Stimulated activated naive CD4-positive, alpha-beta T cell (primary cell): Measurements from ENCODE around the gene GPR152.
A peak's percentile ranks its signal among the peaks of the same experiment; 100 is the strongest.

Experiments used
- DNase-seq, 6 experiments: peaks; one replicate each; lab custom pipeline; 2025; lab: John Stamatoyannopoulos, UW

The GPR152 gene

DNA sequence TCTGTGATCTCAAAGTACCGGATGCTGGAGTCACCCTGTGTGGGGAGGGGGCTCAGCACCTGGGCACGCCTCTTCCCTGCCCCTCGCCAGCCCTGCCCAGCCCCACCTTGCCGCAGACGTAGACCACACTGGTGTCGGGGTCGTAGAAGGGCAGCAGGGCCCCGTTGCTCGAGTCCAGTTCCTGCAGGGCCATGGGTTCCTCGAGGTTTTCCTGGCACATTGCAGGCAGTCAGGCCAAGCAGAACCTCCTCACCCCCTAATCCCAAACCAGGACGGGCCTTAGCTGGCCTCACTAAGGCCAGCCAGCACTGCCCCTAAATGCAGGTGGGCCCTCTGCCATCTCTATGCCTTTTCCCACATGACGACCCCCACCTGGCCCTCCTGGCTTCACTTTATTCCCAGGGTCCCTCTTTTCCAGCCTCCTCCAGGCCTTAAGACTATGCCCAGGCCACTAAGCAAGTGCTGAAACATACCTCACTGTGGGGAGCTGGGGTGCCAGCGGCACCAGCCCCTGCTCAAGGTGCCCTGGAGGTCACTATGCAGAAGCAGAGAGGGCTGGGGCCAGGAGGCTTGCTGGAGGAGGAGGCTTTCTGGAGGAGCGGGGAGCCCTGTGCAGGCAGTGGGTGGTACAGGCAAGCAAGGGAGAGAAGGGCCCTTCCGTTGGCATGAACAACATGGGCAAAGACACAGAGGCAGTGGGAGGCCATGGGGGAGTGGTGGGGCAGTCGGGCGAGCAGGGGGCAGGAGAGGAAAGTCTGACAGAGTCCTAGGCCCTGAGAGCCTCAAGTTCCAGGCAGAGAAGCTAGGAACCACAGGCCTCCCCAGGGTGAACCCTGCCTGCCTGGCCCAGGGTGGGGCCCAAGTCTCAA is 12.1 kb downstream of the GPR152 start:
- peak in 3 of 6 experiments; percentile 18 to 27 (median 24) for DNase-seq

GRCh38 chr11:67439321-67440228 is 13.0 kb downstream of the GPR152 start:
- peak in 5 of 6 experiments; percentile 20 to 53 (median 31) for DNase-seq

DNA sequence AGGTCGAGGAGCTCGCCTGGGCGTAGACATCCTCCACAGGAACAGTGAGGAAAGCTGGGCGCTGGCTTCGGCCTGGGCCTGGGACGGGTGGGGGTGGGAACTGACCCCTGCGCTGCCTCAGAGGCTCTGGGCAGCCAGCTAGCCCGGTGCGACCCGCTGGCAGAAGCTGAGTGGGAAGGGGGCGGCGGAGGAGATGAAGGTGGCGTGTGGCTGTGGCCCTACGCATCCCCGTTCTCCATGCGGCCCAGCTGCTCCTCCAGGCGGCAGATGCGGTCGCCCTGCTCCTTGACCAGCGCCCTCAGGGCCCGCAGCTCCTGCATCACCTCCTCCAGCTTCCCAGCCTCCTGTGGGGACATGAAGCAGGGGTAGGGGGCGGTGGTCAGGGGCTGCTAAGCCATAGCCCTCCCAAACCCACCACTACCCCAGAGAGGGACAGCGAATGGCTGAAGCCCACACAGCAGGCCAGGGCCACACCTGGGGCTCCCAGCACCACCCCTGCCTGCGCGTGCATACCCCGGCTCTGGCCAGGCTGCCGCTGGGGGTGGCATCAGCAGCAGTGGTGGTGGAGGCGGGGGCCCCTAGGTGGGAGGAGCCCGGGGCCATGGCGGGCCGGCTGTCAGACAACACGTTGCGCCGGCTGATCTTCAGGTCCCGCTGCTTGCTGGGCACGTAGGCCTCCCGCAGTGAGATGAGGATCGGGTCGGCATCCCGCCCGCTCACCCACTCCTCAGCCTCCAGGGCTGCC is 14.2 kb downstream of the GPR152 start:
- DNase-seq = peak; percentile 45 to 72 (median 64)

DNA sequence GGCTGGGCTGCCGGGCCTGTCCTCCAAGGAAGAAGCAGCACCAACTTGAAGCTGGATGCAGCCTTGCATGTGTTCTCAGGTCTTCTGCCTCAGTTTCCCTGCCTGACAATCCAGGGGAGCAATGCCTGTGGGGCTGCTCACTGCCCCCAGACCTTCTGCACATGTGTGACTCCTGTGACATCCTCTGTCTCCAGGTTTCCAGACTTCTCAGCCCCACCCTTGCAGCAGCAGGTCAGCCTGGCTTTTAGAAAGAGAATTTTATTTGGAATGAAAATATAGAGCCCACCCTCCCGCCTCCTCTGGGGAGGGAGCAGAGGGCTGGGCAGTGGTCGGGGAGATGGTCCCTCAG is 14.7 kb downstream of the GPR152 start:
- DNase-seq = no peak

- peak; percentile 70 to 88 (median 78) for DNase-seq
These were observed 15.3 kb downstream of the GPR152 start, which contains the start of gene PTPRCAP for GRCh38 chr11:67437082-67437808. Gene PTPRCAP (minus strand): TSS chr11:67437682. CDS start chr11:67437619, 63 bp downstream.

GRCh38 chr11:67436459-67437081 is 16.0 kb downstream of the GPR152 start:
- peak in 5 of 6 experiments; percentile 25 to 62 (median 44) for DNase-seq

- peak in 1 of 6 experiments; percentile 28 for DNase-seq
These were observed 16.6 kb downstream of the GPR152 start for GRCh38 chr11:67435727-67436458.

DNA sequence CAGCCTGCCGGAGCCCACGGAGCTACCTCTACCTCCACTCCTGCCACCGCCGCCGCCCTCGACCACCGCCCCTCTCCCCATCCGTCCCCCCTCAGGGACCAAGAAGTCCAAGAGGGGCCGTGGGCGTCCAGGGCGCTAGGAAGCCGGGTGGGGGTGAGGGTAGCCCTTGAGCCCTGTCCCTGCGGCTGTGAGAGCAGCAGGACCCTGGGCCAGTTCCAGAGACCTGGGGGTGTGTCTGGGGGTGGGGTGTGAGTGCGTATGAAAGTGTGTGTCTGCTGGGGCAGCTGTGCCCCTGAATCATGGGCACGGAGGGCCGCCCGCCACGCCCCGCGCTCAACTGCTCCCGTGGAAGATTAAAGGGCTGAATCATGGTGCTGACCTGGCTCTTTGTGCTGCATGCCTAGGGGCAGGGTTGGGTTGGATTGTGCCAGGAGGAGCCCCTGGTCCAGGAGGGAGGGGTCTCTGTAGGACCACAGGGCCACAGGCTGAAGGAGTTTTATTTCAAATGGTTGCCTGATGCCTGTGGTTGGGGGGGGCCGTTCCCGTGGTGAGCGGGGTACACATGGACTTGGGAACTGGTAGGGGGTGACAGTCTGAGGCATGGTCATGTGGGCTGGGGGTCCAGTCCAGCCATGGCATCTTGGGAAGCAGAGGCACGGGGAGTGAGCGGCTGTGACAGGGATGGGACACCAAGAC is 17.4 kb downstream of the GPR152 start:
- DNase-seq = peak in 1 of 6 experiments; percentile 15

DNA sequence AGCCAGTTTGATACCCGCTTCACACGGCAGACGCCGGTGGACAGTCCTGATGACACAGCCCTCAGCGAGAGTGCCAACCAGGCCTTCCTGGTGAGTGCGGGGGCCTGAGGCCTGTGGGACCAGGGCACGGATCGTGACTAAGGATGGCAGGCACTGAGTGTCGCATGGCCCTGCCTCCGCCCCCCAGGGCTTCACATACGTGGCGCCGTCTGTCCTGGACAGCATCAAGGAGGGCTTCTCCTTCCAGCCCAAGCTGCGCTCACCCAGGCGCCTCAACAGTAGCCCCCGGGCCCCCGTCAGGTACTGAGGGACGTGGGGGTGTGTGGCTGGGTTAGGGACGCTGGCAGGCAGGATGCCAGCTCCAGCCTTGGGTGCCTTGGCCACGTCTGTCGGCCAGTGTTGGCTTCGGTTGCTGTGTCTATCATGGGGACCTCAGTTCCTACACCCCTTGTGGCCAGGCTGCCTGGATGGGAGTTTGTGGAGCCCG is 18.1 kb downstream of the GPR152 start:
- DNase-seq = peak in 1 of 6 experiments; percentile 15

GRCh38 chr11:67433536-67434394 is 18.8 kb downstream of the GPR152 start:
- no peak for DNase-seq

DNA sequence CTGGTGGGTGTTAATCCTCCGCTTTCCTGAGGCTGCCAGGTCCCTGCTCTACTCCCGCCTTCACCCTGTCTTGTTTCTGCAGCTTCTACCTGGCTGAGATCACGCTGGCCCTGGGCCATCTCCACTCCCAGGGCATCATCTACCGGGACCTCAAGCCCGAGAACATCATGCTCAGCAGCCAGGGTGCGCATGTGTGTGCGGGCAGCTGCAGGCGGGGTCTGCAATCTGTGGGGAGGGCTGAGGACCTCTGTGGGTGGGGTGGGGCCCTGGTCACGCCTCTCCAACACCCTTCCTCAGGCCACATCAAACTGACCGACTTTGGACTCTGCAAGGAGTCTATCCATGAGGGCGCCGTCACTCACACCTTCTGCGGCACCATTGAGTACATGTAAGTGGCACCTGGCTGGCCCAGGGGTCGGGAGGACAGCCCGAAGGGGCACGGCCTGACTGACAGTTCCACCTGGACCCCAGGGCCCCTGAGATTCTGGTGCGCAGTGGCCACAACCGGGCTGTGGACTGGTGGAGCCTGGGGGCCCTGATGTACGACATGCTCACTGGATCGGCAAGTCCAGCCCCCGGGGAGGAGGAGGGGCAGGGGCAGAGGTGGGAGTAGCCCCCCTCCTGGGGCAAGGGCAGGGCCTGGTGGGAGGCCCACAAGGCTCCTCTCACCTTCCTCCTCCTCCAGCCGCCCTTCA is 19.7 kb downstream of the GPR152 start:
- DNase-seq = no peak

DNA sequence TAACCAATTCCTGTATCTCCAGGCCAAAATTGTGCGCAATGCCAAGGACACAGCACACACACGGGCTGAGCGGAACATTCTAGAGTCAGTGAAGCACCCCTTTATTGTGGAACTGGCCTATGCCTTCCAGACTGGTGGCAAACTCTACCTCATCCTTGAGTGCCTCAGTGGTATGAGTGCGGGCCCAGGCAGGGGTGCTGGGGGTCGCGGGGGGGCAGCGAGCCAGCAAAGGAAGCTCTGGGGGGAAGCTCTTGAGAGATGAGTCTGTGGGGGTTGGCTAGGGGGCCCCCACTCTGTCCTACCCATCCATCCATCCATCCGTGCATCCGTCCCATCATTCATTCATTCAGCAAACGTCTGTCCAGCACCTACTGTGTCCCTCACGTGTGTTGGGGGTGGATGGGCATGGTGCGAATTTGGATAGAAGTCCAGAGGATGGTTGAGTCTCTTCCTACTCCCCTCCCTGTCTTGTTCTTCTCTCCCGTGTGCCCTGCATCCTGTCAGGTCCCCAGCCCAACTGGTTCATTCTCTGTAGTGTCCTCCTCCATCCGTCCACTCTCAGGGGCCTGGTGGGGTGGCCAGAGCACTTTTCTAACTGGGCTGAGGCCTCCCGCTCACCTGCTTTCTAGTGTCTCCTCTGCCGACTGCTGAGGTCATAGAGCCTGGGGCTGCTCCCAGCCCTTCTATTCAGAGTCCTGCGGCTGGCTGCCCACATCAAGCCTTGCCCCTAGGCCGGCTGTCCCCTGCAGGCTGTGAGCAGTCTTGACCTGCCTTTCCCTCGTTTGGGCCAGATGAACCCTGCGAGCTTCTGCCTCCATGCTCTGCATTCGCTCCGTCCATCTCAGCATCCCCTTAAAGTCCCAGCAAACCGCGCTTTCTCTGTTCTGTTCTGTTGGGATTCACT is 20.9 kb downstream of the GPR152 start:
- no peak for DNase-seq

DNA sequence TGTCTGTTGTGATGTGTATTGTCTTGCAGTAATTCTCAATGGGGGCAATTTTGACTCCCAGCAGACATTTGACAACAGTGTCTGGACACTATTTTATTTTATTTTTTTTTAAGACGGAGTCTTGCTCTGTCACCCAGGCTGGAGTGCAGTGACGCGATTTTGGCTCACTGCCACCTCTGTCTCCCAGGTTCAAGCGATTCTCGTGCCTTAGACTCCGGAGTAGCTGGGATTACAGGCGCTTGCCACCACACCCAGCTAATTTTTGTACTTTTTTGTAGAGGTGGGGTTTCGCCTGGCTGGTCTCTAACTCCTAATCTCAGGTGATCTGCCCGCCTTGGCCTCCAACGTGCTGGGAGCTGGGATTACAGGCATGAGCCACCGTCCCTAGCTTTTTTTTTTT is 22.8 kb downstream of the GPR152 start:
- no peak for DNase-seq

- no peak for DNase-seq
These were observed 23.4 kb downstream of the GPR152 start for GRCh38 chr11:67429038-67429668.

DNA sequence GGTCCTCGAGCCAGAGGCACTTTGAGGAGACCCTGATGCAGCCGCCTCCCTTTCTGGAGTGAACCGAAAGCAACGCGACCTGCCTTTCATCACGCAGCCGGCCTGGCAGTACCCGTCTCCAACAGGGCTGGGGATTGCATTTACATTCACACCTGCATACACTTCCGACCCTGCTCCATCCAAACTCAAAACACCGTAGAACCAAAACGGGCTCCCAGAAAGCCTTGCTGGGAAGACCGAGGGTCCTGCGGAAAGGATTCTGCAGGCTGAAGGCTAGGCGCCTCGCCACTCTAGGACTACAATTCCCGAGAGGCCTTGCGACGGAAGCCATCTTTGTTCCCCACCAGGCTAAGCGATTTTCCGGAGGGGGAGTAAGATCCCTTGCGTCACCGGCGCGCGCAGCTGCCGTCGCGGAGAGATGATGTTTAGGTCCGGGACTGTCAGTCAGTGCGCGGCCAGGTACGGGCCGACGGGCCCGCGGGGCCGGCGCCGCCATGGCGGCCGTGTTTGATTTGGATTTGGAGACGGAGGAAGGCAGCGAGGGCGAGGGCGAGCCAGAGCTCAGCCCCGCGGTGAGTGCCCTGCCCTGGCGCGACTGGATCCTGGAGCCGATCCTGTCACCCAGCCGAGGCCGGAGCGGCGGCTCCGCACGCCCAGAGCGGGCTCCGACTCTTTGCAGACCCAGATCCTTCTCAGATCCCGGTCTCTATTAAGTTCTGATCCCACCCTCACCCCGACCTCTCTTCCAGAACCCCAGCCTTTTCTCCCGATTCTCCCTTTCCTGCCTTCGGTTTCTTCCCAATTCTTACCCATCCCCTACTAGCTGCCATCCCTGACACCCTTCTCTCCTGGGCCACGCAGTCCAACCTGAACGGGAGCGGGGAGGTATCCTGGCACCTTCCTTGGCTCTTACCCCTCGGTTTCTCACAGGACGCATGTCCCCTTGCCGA is 24.2 kb downstream of the GPR152 start, which contains the start of gene RPS6KB2:
Gene RPS6KB2, plus strand, starts transcription at position 443 of the 950 bp plus-strand sequence. Its CDS starts 52 bp downstream, at position 495.
- DNase-seq = peak; percentile 96 to 99 (median 98)
